Epithelial cell of prostate (primary cell): ENCODE data around the gene STXBP5L.
"Not testable (repeated sequence)": the region's sequence is repeated elsewhere in the genome, so short reads cannot be mapped to it uniquely, and the experiment has no call there.

Source experiments
- DNase-seq: peaks from one replicate; pipeline ENCODE4 v3.0.0-alpha.2; 2011; ENCODE audit warnings: low read depth, low spot score
- H3K27ac ChIP-seq: fragments of 450-650 bp; 2 replicates; pipeline ENCODE4 v1.5.1; 2017; ENCODE audit warnings: mild to moderate bottlenecking

Gene STXBP5L

GRCh38 chr3:121223116-121223515, 315.1 kb downstream of the STXBP5L start:
- DNase-seq: no peak
- no peak overlapping the region for H3K27ac ChIP-seq

DNA sequence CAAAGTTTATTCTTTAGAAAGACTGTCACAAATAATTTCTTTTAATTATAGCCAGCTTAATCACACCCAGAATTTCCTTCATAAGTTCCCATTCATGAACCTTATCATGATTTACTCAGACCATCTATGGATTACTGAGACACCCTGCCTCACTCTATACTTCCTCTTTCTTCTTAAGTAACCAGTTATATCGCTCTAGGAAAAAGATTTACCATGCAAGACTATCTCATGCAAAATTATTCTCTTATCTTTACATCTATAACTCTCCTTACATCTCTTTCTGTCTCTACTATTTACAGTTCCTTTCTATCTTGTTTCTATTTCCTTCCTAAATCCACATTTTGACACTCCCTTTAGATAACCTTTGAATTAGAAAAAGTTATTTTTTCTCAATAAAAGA, 321.0 kb downstream of the STXBP5L start:
- no peak for DNase-seq
- no peak overlapping the region for H3K27ac ChIP-seq

DNA sequence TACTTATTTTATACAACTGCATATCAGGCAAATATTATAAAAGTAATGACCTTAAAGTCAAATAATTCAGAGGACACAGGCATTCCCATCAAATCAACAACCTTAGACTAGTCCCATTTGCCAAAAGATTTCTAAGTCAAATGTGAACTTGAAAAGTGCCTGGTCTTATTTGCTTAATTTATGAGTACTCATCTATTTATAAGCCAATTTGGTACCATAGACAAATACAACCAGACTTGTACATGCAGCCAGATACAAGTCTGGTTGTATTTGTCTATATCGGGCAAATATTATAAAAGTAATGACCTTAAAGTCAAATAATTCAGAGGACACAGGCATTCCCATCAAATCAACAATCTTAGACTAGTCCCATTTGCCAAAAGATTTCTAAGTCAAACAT, 322.2 kb downstream of the STXBP5L start:
- not testable (repeated sequence) for DNase-seq, H3K27ac ChIP-seq

DNA sequence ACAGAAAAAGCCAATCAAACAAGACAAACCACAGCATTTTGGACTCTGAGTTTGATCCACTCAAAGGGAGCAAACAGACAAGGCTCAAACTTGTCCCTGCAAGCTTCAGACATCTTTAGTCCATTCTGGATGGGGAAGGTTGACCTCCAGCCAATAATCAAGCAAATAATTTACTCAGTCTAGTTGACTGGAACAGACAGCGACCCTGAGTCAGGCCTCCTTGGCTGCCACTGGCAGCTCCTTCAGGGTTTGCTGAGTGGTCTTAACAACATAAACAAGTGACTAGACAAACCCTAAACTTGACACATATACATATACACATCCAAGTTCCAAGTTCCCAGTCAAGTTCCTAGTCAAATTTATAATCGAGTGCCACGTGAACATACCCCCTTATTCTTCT, 323.9 kb downstream of the STXBP5L start:
- no peak overlapping the region for H3K27ac ChIP-seq
- DNase-seq: no peak

- H3K27ac ChIP-seq: no peak overlapping the region
- no peak for DNase-seq
Measured at GRCh38 chr3:121232309-121233225, 324.6 kb downstream of the STXBP5L start.

GRCh38 chr3:121243208-121243607, 335.2 kb downstream of the STXBP5L start:
- H3K27ac ChIP-seq: peak overlapping the region; percentile 19
- peak; percentile 22 for DNase-seq

- no peak for DNase-seq
- H3K27ac ChIP-seq: no peak overlapping the region
Measured at GRCh38 chr3:121252676-121253075, 344.7 kb downstream of the STXBP5L start.

DNA sequence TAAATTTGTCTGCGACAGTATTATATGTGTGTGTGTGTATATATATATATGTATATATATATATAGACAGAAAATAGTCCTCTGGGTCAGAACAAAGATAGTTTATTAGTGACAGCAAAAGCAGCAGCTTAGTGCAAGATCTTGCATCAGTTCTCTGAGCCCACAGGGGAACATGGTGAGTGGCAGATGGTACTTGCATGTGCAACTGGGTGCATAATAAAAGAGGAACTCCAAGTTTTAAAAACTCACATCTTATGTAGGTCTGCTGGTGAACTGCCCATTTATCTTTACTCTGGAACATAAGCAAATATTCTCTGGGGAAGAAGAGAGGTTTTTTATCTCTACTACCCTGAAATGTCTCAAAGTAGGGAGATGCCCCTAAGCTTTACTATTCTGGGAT, 361.4 kb downstream of the STXBP5L start:
- DNase-seq: no peak
- H3K27ac ChIP-seq: no peak overlapping the region

DNA sequence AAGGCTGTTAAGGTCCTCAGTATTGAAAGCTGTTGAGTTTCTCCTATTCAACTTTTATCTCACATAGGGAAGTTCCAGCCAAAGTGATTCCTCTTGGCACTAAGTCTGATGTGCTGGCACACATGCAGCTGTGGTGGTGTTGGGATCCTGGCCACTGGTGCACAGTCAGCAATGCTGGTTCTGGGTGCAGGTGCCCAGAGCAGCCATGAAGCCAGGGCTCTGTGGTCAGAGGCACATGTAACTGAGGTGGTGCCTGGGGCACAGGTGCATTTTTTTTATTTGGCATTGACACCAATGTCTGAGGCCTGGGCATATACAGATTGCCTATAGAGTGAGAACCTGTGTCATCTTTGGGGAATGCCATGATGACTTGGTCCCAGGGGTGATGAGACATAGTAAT, 366.4 kb downstream of the STXBP5L start:
- H3K27ac ChIP-seq: no peak overlapping the region
- DNase-seq: no peak

- H3K27ac ChIP-seq: peak overlapping the region; percentile 42
- no peak for DNase-seq
Measured at GRCh38 chr3:121295452-121295851, 387.4 kb downstream of the STXBP5L start.

- no peak for DNase-seq
- H3K27ac ChIP-seq: peak overlapping the region; percentile 42
Measured at GRCh38 chr3:121295979-121296378, 388.0 kb downstream of the STXBP5L start.

DNA sequence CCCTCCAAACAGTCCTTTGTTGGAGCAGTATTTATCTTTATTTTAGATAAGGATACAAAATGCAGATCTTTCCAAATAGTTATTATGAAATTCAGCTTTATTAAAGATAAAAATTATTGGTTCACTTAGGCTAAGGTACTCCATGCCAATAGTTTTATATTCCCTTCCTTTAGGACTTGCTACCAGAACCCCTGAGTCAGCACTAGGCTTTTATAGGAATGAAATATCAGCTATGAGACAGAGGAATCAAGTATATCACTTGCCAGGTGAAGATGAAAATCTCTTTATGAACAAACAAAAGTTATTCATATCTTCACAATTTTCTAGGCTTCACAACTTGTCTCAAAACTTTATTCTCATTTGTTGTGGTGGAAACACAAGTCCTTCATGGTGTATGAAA, 416.3 kb downstream of the STXBP5L start:
- DNase-seq: no peak
- H3K27ac ChIP-seq: no peak overlapping the region

DNA sequence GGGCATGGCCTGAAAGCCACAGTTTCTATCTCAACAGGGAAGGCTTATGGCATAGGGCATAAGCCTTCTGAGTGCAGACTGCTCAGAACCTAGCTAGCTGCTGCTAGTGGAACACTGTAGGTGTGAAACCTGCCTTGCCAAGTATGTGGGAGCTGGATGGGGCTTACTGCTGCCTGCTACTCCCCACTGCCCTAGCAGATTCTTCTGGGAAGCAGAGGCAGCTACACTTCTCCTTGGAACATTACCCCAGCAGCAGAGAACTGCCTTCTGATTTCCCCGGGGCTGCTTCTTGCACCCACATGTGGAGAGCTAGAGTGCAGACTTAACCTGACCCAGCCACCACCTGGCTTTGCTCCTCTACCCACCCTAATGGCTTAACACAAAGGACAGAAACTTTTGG, 422.1 kb downstream of the STXBP5L start:
- H3K27ac ChIP-seq: no peak overlapping the region
- DNase-seq: no peak

DNA sequence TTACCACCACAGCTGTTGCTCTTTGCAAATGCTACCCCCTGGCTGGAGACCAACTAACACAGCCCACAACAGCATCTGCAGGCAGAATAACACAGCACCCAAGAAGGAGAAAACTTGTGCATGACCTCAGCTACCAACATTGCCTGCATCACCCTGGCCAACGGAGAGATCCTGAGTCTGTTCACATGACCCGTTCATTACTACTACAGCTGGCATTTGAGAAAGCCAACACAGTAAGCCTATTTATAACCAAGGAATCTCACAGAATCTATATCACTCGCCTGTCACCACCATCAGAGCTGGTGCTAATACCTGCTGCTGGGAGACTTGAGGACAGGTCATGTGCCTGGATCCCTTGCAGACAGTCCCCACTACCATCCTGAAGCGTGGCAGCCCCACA, 422.6 kb downstream of the STXBP5L start:
- H3K27ac ChIP-seq: no peak overlapping the region
- DNase-seq: no peak

DNA sequence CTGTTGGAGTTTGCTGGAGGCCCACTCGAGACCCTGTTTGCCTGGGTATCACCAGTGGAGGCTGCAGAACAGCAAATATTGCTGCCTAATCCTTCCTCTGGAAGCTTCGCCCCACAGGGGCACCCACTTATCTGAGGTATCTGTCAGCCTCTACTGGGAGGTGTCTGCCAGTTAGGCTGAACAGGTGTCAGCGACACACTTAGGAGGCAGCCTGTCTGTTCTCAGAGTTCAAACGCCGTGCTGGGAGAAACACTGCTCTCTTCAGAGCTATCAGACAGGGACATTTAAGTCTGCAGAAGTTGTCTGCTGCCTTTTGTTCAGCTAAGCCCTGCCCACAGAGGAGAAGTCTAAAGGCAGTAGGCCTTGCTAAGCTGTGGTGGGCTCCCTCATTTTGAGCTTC, 448.0 kb downstream of the STXBP5L start:
- not testable (repeated sequence) for DNase-seq, H3K27ac ChIP-seq

- no peak for DNase-seq
- no peak overlapping the region for H3K27ac ChIP-seq
Measured at GRCh38 chr3:121362035-121362734, 454.2 kb downstream of the STXBP5L start.

GRCh38 chr3:121388308-121388707, 480.3 kb downstream of the STXBP5L start:
- not testable (repeated sequence) for DNase-seq, H3K27ac ChIP-seq

GRCh38 chr3:121395967-121396366, 488.0 kb downstream of the STXBP5L start:
- not testable (repeated sequence) for DNase-seq, H3K27ac ChIP-seq

GRCh38 chr3:121398051-121398450, 490.0 kb downstream of the STXBP5L start:
- H3K27ac ChIP-seq, DNase-seq: not testable (repeated sequence)

DNA sequence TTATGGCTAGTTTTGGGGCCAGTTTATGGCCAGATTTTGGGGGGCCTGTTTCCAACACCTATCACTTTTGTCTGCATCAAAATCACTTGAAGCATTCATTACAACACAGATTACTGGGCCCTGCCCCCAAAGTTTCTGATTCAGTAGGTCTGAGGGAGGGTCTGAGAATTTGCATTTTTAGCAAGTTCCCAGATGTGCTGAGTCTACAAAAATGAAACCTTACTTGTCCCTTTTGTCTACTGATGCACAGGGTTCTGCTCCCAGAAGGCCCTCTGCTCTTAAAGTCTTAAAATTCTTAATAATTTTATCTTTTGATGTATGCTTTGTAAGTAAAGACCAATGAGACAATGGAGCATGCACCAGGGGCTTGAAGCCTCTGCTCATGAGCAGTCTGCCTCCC, 491.8 kb downstream of the STXBP5L start:
- no peak for DNase-seq
- H3K27ac ChIP-seq: no peak overlapping the region

DNA sequence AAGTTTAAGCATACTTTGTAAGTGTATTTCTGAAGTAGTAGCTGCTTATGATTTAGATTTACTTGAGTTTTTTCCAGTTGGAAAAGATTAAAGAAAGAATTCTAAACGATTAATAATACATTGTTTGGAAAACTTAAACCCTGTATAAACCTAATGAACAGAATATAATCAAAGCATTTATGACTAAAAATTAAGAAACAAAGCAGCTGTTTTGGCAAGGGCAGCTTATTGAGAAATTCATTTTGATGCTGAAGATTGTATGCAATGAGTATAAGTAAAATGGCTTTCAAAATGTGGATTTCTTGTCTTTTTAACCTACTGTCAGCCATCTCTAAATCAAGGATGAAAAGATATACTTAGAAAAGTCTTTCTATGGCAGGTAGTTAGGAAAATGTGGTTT, 497.6 kb downstream of the STXBP5L start:
- no peak overlapping the region for H3K27ac ChIP-seq
- DNase-seq: no peak
